NCI-H1105 treated with DMSO at 0.1 percent for 48 hours (cell line): Measurements from ENCODE around the gene COX7A2L.
A peak's percentile ranks its signal among the peaks of the same experiment; 100 is the strongest.
"Not testable (repeated sequence)": the region's sequence is repeated elsewhere in the genome, so short reads cannot be mapped to it uniquely, and the experiment has no call there.

Experiments
- DNase-seq: peaks from one replicate; lab custom pipeline; 2025; lab: John Stamatoyannopoulos, UW

Gene COX7A2L

GRCh38 chr2:42339191-42339912 lies 21.7 kb downstream of the COX7A2L start:
- DNase-seq, result no peak

- no peak for DNase-seq
Observed at GRCh38 chr2:42338567-42339190, 22.3 kb downstream of the COX7A2L start.

GRCh38 chr2:42337846-42338566 lies 23.0 kb downstream of the COX7A2L start:
- DNase-seq, result no peak

- DNase-seq, result no peak
Observed at GRCh38 chr2:42337356-42337820, 23.6 kb downstream of the COX7A2L start.

GRCh38 chr2:42336361-42336965 lies 24.6 kb downstream of the COX7A2L start:
- DNase-seq, result no peak

GRCh38 chr2:42335514-42336104 lies 25.4 kb downstream of the COX7A2L start:
- no peak for DNase-seq

GRCh38 chr2:42334865-42335264 lies 26.2 kb downstream of the COX7A2L start:
- DNase-seq, result not testable (repeated sequence)

GRCh38 chr2:42334220-42334619 lies 26.8 kb downstream of the COX7A2L start:
- no peak for DNase-seq

GRCh38 chr2:42333579-42333978 lies 27.4 kb downstream of the COX7A2L start:
- no peak for DNase-seq

GRCh38 chr2:42332575-42332974 lies 28.4 kb downstream of the COX7A2L start:
- no peak for DNase-seq

GRCh38 chr2:42331569-42332284 lies 29.3 kb downstream of the COX7A2L start:
- DNase-seq, result no peak

GRCh38 chr2:42329736-42330135 lies 31.3 kb downstream of the COX7A2L start:
- no peak for DNase-seq

- DNase-seq, result no peak
Observed at GRCh38 chr2:42328923-42329322, 32.1 kb downstream of the COX7A2L start.

- DNase-seq, result peak; percentile 51
Observed at GRCh38 chr2:42328148-42328833, 32.7 kb downstream of the COX7A2L start.

- no peak for DNase-seq
Observed at GRCh38 chr2:42327125-42327524, 33.9 kb downstream of the COX7A2L start.

- no peak for DNase-seq
Observed at GRCh38 chr2:42325609-42326008, 35.4 kb downstream of the COX7A2L start.

GRCh38 chr2:42324949-42325348 lies 36.1 kb downstream of the COX7A2L start:
- DNase-seq, result no peak

- DNase-seq, result no peak
Observed at GRCh38 chr2:42324244-42324643, 36.8 kb downstream of the COX7A2L start.

GRCh38 chr2:42321452-42322064 lies 39.5 kb downstream of the COX7A2L start:
- no peak for DNase-seq

GRCh38 chr2:42319265-42319664 lies 41.8 kb downstream of the COX7A2L start:
- DNase-seq, result no peak
